Measurements from ENCODE around the gene DLG3.

GRCh38 chrX:70485466-70485865 is 40.8 kb downstream of the DLG3 start:
- TF ChIP-seq, protein P1, sequence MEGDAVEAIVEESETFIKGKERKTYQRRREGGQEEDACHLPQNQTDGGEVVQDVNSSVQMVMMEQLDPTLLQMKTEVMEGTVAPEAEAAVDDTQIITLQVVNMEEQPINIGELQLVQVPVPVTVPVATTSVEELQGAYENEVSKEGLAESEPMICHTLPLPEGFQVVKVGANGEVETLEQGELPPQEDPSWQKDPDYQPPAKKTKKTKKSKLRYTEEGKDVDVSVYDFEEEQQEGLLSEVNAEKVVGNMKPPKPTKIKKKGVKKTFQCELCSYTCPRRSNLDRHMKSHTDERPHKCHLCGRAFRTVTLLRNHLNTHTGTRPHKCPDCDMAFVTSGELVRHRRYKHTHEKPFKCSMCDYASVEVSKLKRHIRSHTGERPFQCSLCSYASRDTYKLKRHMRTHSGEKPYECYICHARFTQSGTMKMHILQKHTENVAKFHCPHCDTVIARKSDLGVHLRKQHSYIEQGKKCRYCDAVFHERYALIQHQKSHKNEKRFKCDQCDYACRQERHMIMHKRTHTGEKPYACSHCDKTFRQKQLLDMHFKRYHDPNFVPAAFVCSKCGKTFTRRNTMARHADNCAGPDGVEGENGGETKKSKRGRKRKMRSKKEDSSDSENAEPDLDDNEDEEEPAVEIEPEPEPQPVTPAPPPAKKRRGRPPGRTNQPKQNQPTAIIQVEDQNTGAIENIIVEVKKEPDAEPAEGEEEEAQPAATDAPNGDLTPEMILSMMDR (IDR thresholded peaks at IDR 0.05 in 2 of 3, conservative IDR thresholded peaks at IDR 0.05 in 1 of 3; ENCODE audit: borderline replicate concordance in 1 of 3, insufficient read depth in 1 of 3, low read depth in 2 of 3, low read length in 2 of 3), result no peak
- TF ChIP-seq POLR2A (IDR thresholded peaks at IDR 0.05; ENCODE audit: borderline replicate concordance, extremely low read depth, insufficient read depth, insufficient read length) (no peak), FOSL1 (IDR thresholded peaks at IDR 0.05; ENCODE audit: low read depth) (no peak), RAD21 (IDR thresholded peaks at IDR 0.05; ENCODE audit: low read depth) (no peak), SIN3A (IDR thresholded peaks at IDR 0.05; ENCODE audit: low read depth) (no peak), ZNF274 (IDR thresholded peaks at IDR 0.05; ENCODE audit: low read depth, low read length) (no peak), SP1 (IDR thresholded peaks at IDR 0.05; ENCODE audit: low read depth) (no peak), MAX (IDR thresholded peaks at IDR 0.05) (no peak), JUND (IDR thresholded peaks at IDR 0.05) (no peak)
- TF ChIP-seq, protein P2, sequence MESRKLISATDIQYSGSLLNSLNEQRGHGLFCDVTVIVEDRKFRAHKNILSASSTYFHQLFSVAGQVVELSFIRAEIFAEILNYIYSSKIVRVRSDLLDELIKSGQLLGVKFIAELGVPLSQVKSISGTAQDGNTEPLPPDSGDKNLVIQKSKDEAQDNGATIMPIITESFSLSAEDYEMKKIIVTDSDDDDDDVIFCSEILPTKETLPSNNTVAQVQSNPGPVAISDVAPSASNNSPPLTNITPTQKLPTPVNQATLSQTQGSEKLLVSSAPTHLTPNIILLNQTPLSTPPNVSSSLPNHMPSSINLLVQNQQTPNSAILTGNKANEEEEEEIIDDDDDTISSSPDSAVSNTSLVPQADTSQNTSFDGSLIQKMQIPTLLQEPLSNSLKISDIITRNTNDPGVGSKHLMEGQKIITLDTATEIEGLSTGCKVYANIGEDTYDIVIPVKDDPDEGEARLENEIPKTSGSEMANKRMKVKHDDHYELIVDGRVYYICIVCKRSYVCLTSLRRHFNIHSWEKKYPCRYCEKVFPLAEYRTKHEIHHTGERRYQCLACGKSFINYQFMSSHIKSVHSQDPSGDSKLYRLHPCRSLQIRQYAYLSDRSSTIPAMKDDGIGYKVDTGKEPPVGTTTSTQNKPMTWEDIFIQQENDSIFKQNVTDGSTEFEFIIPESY (IDR thresholded peaks at IDR 0.05; ENCODE audit: extremely low read depth, insufficient replicate concordance, low read length), result no peak
